Endometrial microvascular endothelial cells (primary cell): ENCODE results near the gene MARCHF11. TPM values are rescaled to one million over a fixed set of nuclear protein-coding genes. Genes with fewer than 3 reads are reported as not detected.

Experiments
- in situ Hi-C: cut with HindIII; loops from 2 replicates; pipeline ENCODE4 v1.10.0; 2017; ENCODE audit warnings: low sequenced_read_pairs, low pct_unique_long_range_greater_than_20kb; ENCODE audit errors: inconsistent ontology term
- total RNA-seq: library from RNA; depleted of rRNA; stranded (reverse); fragments of >200 nt; gene quantifications from one replicate; pipeline ENCODE4 v1.2.3, GENCODE V29; 2015; ENCODE audit errors: inconsistent ontology term

The MARCHF11 gene
- total RNA-seq, 1 donor from 2014 or later = not detected

DNA sequence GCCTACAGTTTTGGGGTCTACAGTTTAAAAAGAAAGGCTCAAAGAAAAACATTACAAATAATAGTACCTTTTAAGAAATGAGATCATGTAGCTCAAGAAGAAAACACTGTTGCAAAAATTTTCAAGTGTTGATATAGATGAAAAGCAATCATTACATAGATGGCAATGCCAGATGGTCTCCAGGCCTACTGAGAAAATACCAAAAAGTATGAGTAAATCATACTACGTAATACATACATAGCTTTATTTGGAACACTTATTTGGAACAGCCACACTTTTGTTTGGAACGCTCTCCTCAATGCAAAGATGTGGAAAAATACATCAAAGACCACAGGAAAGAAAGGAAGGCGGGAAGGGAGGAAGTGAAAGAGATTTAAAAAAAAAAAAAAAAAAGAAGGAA, 44.1 kb downstream of the MARCHF11 start:
- in situ Hi-C loops = no loop called here

DNA sequence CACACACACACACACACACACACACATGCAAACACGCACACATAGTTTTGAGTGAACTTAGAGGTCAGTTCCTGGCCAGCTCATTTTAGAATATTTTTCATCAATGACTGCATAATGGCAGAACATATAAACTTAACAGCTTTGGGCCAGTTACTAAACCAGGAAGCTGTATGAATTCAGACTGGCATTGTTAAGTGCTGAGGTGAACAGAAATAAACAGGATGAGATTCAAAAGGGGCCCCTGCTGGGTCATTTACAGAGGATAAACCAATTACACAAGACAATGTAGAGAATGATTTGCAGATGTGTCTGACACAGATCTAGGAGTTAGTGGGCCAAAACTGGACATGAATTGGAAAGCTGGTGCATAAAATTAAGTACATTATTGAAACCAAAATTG, 44.6 kb downstream of the MARCHF11 start:
- in situ Hi-C loops = no loop called here

DNA sequence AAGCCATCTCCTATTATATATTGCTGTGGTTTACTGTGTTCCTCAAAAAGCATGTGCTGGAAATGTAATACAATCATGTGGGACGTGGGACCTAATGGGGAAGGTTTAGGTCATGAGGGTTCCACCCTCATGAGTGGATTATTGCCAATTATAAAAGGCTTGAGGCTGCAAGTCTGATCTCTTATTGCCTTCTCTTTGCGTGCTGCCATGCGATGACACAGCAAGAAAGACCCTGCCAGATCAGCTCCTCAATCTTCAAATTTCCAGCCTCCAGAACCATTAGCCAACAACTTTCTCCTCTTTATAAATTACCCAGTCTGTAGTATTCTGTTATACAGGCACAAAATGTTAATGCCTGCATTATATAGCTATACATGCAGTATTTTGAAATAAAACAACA, 45.4 kb downstream of the MARCHF11 start:
- in situ Hi-C loops = no loop called here

DNA sequence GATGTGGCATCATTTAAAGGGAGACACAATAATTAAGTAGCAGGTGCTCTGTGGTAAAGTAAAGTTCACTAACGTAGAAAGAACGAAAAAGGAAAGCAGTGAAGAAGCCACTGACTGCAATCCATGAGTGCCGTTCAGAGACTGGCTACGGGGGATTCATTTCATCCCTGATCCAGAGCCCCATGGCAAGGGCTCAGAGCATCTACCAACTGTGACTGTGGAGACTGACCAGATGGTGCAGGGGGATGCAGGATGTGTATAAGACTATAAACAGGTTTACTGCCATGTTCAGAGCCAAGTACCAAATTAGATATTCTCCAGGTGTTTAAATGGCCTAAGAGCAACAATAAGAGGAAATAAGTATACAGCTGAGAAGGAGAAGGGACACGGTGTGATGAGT, 47.7 kb downstream of the MARCHF11 start:
- in situ Hi-C loops = no loop called here

DNA sequence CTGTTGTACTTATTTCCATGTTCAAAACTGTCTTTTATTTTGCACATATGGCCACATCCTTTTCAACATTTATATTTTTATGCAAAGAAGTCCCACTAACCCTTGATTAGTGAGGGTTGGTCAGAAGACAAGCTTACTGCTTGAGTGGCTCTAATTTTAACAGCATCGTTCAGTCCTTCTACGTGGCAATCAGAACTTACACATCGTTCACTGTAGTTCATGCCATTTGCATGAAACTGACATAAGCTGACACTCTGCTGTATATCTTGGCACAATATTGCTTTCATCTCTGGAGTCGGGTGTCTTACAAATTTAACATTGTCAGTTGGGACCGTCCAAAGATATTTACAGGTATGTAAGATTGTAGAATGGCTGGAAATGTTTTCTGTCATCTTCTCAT, 50.6 kb downstream of the MARCHF11 start:
- in situ Hi-C loops = no loop called here

DNA sequence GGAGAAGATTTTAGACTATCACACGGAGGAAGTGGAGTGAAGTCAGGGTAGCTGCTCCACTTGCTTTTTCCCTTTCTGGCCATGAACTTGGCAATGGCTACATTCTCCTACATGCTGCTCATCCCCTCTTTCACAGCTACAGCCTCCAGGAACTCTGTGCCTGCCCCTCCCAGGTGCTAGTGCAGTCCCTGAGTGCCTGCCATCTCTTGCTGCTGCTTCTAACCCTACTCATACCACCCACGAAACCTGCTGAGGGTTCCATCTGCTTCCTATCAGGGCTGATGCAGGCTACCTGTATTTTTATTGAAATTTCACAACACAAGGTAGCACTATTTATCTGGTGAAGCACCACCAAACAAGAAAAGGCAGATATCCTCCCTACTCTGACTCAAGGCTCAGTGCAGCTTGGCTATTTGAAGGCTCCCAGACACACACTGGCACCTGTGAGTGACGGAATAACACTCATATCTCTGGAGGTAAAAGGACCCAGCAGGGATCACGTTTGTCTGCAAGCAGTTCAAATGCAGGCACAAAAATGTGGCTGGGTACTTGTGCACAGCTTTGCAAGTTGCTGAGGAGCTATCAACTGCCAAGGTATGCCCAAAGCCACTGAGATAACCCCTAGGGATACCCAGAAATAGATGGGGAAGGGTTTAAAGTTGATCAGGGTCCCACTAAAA, 51.6 kb downstream of the MARCHF11 start:
- in situ Hi-C loops = no loop called here

DNA sequence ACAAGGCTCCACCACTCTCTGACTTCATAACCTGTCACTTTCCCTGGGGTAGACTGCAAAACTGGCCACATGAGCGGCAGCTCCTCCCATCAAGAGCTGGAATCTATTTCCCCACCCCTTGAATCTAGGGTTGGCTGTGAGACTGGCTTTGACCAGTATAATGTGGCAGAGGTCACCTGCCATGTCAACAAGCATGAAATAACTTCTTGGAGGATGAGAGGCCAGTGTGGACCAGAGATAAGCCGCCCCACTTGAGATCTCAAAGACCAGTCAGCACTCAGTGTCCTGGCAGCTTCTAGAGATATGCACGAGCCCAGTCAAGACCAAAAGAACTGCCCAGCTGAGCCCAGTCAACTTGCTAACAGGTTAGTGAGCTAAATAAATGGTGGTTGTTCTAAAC, 59.0 kb downstream of the MARCHF11 start:
- in situ Hi-C loops = no loop called here

DNA sequence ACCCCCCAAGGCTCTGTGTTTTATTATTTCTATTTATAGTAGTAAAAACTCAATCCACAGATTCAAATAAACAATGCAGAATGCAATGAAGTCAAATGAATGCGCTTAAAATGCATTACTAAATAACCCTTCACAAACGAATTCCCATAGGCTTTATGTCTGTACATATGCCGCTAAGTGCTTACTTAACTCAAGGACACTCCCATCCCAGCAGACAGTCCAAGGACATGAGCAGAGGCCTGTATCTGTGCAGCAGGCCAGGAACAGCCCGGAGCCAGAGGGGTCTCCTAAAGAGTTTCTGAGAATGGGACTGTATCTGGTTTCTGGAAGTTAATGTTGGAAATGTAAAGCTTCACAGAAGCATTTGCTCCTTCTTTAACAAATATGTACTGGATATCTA, 59.8 kb downstream of the MARCHF11 start:
- in situ Hi-C loops = no loop called here

DNA sequence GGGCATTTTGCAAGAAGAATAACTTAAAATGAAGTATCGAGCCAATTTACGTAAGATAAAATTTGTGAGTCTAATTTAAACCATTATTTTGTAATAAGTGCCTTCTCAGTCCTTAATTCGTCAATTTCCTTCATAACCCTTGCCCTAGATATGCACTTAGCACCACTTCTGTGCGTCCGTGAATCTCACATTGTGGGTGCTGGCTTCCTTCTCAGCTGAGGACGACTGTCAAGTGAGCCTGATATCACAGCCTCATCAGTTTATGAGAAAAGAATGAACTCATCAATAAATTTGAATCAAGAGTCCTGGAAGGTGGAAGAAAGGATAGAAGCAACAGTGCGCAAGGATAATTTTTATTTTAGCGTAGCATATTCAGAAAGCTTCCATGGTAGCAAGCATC, 64.5 kb downstream of the MARCHF11 start:
- in situ Hi-C loops = no loop called here

DNA sequence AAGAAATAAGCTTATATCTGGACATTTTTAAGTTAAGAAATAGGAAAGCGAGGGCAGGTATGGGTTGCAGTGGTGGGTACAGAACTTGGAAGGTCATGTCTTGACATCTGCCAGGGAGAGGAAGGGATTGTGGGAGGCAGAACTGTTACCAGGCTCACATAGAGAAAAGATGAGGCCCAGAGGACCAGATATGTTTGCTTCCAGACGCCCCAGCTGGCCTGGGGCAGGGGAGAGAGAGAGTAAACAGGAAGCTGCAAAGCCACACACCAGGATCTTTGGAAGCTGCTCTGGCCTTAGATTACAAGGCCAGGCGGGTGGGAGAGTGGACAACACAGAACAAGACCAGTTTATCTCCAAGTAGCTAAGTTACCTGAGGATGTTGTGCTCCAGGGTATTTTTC, 71.2 kb downstream of the MARCHF11 start:
- in situ Hi-C loops = no loop called here

DNA sequence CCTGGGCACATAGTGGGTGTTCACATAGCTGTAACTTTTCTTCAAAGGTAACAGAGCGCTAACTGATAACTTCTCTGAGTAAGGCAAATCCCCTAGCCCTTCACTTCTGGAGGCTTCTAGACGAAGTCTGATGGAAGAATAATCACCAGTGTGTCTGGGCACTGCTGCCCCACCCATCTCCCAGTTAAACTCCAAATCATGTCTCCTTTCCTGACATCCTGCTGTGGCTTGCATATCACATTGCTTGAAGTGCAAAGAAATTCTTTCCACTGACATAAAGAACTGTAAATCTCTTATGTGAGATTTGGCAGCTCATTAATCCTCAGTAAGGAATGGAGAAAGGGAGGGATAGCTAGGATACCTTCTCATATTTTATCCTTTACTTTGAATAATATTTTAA, 74.6 kb downstream of the MARCHF11 start:
- in situ Hi-C loops = no loop called here

DNA sequence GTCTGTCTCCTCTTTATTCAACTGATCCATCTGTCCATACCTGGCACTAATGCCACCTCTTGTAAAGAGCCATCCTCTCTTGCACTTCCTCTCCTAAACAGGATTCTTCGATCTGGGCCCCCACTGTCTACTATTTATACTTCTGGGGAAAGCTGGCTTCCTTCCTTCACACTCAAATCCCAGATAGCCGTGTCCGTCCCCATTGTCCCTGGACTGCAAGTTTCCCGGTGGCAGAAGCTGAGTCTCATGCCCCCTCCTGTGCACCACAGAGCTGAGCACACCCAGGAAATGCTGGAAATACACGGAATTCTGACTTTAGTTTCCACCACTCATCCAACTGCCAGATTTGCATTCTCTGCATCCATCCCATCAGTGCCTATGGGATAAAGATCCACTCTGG, 84.0 kb downstream of the MARCHF11 start:
- in situ Hi-C loops = no loop called here

DNA sequence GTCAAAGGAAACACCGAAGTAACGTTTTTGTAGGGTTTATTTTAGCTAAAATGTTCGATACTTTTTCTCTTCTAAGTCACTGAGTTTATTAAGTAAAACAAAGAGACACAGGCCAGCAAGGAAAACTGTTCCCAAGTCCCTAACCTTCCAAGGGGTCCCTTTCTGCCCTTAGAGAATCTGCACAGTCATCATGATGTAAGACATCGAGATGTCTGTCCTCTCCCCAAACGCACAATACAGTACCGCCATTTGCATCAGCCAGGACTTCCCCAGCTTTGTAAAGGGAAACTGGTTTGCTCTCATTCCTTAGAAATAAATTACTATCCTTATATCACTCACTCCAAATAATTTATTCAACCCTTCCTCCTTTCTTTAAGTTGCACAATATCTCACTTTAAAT, 89.3 kb downstream of the MARCHF11 start:
- in situ Hi-C loops = no loop called here

DNA sequence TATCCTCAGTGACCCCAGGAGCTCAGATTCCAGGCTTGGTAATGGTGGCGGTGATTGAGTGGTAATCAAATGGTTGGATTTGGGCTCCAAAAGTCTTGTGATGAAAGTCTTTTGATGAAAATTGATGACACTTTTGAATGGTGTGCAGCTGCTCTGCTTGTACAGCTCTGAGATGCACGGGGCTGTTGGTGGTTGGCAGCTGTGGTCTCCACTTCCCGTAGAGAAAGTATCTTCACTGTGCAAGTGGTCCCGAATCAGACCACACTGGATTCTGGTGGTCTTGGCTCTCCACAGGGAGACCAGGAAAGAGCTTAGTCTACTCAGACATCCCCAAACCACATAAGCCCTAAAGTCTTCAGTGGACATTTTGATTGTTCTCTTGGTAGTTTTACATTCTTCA, 96.6 kb downstream of the MARCHF11 start:
- in situ Hi-C loops = no loop called here

DNA sequence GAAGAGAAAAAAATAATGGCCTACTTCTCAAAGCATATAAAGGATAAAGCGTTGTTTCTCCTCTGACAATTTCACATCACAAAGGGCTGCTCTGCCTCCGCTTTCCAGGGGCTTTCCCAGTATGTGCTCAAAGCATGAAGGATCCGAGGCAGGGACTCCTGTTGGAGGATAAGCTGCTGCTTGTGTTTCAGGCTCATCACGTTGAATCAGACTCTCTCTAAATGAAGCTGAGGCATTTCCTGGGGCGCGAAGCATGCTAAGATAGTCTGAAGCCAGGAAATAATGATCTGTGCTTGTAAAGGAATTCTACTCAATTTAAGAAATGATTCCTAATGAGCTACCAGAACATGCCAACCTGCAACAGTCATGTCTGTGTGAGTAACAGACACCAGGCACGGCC, 97.5 kb downstream of the MARCHF11 start:
- in situ Hi-C loops = no loop called here

DNA sequence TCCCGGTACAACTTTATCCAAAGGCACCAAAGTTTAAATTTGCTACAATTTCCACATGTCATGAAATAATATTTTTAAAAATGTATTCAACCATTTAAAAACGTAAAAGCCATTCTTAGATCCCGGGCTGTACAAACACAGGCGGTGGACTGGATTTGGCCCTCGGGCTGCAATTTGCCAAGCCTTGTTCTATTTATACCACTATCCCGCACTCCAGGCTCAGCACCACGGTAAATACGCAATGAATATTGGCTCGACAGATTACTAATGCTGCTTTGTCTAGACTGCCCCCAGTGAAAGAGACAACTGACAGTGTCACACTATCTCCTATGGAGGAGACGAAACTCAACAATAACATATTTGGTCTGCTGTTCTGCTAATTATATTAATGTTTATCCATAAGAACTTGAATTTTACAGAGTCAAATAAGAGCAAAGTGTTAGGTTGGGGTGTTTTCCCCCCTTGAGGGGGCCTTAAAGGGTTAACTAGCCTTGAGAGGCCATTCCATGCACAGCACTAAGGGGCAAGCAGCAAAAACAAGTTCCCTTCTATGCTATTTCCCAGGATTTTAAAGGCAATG, 98.1 kb downstream of the MARCHF11 start:
- in situ Hi-C loops = no loop called here

DNA sequence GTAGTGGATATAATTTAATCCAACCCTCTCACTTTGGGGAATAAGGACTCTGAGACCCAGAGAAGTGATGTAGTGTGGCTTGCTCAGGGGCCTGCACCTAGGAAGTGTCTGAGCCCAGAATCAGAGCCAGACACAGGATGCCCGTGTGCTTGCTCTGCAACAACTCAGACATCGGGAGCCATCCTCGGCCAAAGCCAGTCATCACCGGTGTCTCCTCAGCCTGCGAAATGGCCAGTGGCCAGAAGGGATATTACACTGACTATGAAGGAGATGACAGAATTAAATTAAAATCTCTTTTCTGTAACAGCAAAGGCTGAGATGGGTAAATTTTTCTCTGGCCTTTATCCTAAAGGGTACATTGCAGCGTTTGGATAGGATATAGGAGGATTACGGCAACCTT, 102.9 kb downstream of the MARCHF11 start:
- in situ Hi-C loops = no loop called here

DNA sequence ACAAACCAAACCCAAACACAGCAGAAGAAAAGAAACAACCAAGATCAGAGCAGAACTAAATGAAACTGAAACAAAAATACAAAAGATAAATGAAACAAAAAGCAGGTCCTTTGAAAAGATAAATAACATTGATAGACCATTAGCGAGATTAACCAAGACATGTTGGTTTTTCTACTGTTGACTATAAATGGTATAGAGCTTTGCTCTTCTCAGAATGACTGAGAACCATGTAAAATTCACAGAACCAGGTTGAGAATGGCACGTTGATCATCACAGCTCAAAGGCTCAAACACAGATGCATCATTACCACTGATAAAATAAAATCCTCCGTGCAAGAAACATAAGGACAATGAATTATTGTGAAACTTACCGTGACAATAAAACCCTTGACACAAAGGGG, 105.2 kb downstream of the MARCHF11 start:
- in situ Hi-C loops = no loop called here

DNA sequence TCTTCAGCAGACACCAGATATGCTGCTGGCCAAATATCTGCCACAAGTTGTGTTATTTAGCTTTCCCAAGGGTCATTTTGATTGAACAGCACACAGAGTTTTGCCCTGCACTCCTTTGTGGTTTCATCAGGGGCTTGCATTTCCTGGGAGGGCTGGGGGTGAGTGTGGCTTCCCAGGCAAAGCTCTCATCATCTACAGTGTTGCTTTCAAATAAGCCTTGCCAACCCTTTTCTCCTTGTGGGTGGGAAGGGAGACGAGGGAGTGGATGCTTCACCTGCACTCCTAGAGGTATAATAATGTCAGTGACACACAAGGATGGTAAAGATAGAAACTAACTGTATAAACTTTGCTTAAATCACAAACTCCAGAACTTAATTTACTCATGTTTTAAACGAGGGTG, 107.0 kb downstream of the MARCHF11 start:
- in situ Hi-C loops = no loop called here

DNA sequence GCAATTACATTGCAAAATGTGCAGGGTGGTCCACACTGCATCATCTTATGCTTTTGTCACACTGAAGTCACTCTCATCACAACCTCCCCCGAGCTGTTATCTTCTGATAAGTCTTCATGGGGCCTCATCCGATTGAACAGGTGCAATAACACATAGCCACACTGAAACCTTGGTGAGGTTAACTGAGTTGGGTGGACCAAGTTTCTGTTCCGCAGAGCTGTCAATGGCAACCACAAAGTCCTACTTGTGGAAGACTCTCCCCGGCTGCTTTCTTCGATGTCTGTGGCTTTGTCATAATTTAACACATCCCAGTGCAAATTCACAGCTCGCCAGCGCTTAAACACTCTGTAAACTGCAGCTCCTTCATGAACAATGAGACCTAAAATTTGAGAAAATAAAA, 112.2 kb downstream of the MARCHF11 start:
- in situ Hi-C loops = no loop called here

DNA sequence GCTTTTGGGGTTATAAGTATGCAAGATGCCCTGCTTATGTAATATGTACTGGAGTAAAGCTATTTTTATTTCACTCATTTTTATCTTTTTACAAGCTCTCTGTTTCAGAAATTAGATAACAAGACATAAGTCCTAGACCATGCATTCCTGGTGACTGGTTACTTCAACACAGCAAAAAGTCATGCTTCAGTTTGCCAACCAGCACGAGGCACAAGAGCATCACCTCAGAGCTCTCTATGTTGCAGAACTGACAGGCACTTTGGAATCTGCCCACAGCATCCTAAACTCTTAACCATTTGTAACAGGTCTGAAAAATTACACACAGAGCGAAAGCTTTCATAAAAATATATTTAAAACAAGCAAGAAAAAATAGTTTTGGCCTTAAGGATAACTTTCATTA, 112.8 kb downstream of the MARCHF11 start:
- in situ Hi-C loops = no loop called here
